HG02970 (cell line): ENCODE data around the gene IGSF10.

Source experiments
- ATAC-seq: cut with Tn5 transposase; IDR thresholded peaks from one replicate; pipeline ENCODE4 v1.9.1; 2021; ENCODE audit warnings: mild to moderate bottlenecking, moderate library complexity, moderate number of reproducible peaks; ENCODE audit not compliant: unreplicated experiment, low FRiP score

The IGSF10 gene

DNA sequence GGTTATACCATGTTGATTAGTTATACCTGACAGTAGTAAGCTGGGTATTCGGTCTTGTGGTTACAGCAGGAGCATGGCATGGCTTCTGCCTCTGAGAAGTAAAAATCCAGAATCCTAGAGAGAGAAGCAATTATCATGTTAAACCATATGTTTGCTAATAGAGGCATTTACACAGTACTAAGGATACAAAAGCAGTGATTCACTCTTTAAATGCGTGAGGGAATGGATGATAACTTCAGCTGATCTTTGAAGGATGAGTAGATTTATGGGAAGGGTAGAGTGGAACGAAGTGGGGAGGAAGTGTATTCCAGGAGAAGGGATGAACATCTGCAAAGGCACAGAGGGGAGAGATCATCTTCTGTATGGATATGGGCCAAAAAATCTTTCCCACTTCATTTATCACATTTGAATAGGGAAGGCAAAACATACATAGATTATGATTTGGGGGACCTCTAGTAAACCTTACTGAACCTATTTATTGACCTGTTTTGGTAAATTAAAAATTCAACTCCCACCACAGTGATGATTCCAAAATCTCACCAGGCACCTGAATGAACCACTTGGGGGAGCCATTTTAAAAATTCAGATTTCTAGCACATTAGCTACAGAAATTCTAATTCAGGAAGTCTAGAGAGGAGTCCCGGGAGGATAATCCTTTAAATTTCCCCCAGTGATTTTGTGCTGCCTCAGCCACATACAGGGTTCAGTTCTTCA lies 35.1 kb downstream of the IGSF10 start:
- ATAC-seq: no peak

GRCh38 chr3:151423091-151423490 lies 37.8 kb downstream of the IGSF10 start:
- no peak for ATAC-seq

- ATAC-seq: no peak
These were observed 38.9 kb downstream of the IGSF10 start for GRCh38 chr3:151421938-151422337.

GRCh38 chr3:151419806-151420205 lies 41.1 kb downstream of the IGSF10 start:
- no peak for ATAC-seq

- no peak for ATAC-seq
These were observed 45.6 kb downstream of the IGSF10 start for GRCh38 chr3:151415289-151415688.

DNA sequence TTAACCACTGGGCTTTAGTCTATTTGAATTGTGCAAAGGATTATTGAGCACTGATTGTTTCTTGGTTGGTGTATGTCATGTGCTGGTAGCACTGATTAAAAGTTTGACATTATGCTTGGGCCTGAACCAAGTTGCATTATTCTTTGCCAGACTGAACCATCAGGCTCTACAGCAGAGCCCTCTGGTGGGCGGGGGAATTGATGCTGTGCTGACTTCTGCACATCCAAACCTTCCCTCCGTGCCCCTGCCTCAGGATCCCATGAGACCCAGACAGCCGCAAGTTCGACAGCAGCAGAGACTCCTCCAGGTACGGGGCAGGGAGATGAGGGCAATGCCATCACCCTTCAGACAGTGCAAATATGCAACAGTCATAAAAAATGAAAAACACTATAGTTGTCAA lies 47.9 kb downstream of the IGSF10 start:
- ATAC-seq: no peak
